Choroid plexus epithelial cell (primary cell): ENCODE results near the gene KIFC3.
"Not testable (repeated sequence)": the region's sequence is repeated elsewhere in the genome, so short reads cannot be mapped to it uniquely, and the experiment has no call there.

Experiments
- DNase-seq: peaks from one replicate; pipeline ENCODE4 v3.0.0-alpha.2; 2010; ENCODE audit warnings: low read depth
- H3K4me3 ChIP-seq: 2 replicates; pipeline ENCODE4 v1.5.1; 2011; ENCODE audit warnings: low read depth, mild to moderate bottlenecking, control low read depth, low read length, moderate library complexity
- TF ChIP-seq, protein P1 (sequence below): conservative IDR thresholded peaks from 2 replicates; pipeline ENCODE4 v1.5.1; 2011; ENCODE audit warnings: low read depth, mild to moderate bottlenecking, control low read depth, inconsistent platforms, low read length, moderate library complexity

Gene KIFC3

DNA sequence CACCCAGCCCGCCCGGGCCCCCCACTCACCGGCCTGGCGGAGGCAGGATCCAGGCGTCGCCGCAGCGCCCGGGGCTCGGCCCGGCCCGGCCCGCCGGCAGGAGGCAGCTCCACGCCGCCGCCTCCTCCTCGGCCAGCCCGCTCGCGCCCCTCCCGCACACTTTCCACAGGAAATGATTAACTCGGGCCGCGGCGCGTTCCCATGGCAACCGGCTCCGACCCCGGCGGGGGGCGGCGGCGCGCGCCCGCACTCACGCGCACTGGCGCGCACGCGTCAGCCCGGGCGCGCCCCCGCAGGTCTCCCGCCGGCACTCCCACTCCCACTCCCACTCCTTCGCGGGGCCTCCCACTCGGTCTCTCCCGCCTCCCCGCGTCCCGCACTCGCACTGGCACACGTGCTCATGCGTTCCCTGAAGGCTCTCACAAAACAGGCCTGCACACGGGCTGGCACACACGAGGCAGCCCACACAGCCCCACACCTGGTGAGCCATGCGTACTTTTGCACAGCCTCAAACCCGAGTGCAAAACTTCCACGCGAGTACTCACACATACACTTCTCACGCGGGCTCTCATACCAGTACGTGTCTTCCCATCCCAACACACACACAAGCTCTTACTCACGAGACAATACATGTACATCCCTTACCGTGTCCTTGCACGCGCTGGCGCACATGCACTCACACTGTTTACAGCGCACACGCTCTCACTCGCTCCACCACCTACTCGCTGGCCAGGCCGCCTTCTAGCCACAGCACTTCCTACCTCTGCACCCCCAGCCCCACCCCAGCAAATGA is at the start of gene KIFC3:
KIFC3 (minus strand) TSS at position 151 of the 793 bp plus-strand sequence. CDS start 4,248 bp downstream, outside the sequence.
- H3K4me3 ChIP-seq, result peak within 1 kb of the TSS; percentile 81
- TF ChIP-seq, protein P1, sequence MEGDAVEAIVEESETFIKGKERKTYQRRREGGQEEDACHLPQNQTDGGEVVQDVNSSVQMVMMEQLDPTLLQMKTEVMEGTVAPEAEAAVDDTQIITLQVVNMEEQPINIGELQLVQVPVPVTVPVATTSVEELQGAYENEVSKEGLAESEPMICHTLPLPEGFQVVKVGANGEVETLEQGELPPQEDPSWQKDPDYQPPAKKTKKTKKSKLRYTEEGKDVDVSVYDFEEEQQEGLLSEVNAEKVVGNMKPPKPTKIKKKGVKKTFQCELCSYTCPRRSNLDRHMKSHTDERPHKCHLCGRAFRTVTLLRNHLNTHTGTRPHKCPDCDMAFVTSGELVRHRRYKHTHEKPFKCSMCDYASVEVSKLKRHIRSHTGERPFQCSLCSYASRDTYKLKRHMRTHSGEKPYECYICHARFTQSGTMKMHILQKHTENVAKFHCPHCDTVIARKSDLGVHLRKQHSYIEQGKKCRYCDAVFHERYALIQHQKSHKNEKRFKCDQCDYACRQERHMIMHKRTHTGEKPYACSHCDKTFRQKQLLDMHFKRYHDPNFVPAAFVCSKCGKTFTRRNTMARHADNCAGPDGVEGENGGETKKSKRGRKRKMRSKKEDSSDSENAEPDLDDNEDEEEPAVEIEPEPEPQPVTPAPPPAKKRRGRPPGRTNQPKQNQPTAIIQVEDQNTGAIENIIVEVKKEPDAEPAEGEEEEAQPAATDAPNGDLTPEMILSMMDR, result no peak
- peak; percentile 85 for DNase-seq

DNA sequence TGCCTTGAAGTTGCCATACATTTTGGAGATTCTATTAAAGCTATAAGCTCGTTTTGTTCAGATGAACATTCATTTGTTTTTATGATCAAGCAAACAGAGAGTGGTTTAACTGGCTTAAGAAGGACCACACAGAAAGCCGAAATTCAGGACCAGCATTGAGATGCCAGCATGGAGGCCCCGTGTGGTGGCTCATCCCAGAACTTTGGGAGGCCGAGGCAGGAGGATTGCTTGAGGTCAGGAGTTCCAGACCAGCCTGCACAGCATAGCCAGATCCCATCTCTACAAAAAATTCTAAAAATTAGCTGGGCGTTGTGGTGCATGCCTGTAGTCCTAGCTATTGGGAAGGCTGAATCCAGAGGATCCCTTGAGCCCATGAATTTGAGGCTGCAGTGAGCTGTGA is 45.9 kb upstream of the KIFC3 start:
- TF ChIP-seq, protein P1, result no peak
- DNase-seq, result no peak

DNA sequence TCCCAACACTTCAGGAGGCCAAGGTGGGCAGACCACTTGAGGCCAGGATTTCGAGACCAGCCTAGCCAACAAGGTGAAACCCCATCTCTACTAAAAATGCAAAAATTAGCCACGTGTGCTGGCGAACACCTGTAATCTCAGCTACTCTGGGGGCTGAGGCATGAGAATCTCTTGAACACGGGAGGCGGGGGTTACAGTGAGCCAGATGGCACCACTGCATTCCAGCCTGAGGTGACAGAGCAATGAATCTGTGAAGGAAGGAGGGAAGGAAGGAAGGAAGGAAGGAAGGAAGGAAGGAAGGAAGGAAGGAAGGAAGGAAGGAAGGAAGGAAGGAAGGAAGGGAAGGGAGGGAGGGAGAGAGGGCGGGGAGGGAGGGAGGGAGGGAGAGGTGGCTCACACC is 44.6 kb upstream of the KIFC3 start:
- not testable (repeated sequence) for H3K4me3 ChIP-seq, DNase-seq

More for the DNA sequence above, 45.9 kb upstream of the KIFC3 start:
- H3K4me3 ChIP-seq, result no peak overlapping the region

DNA sequence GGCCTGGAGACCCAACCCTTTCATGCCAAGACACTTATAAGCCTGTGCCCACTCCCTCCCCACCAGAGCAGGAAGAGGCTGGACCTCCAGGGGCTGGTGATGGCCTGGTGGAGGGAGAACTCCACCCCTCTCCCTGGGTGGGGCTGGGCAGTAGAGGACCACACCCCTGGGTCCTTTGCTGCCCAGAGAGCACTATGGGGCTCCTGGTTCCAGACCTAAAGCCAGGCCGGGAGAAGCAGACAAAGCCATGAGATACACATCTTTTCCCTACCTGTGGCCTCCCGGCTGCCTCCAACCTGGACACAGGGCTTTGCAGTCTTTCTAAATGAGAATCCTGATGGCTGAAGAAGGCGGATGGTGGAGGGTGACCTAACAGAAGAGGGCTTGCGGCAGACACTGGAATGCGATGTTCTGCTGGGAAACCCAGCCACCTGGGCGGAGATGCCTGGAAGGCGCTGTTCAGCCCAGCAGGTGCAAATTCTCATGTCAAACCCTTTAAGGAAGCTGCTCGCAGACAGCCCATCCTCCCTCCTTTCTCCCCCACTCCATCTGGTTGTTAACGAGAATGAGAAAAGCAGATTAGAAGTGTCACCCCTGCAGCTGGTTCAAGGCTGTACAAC is 43.9 kb upstream of the KIFC3 start:
- peak; percentile 64 for DNase-seq
- TF ChIP-seq, protein P1, result no peak
- H3K4me3 ChIP-seq, result no peak overlapping the region

DNA sequence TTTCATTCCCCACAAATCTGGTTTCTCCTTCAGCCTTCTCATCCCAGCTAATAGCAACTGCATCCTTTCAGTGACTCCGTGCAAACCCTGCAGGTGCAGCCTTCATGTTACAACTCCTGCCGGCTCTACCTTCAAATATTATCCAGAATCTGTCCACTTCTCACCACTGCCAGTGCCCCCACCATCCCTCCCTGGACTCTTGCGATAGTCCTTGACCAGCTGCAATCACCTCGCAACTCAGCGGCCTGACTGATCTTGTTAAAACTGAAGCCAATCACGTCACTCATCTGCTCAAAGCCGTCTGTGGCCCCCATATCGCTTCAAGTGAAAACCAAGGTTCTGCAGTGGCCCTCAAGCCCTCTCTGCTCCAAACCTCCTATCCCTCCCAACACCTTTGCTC is 42.8 kb upstream of the KIFC3 start:
- TF ChIP-seq, protein P1, result no peak
- DNase-seq, result no peak
- no peak overlapping the region for H3K4me3 ChIP-seq

DNA sequence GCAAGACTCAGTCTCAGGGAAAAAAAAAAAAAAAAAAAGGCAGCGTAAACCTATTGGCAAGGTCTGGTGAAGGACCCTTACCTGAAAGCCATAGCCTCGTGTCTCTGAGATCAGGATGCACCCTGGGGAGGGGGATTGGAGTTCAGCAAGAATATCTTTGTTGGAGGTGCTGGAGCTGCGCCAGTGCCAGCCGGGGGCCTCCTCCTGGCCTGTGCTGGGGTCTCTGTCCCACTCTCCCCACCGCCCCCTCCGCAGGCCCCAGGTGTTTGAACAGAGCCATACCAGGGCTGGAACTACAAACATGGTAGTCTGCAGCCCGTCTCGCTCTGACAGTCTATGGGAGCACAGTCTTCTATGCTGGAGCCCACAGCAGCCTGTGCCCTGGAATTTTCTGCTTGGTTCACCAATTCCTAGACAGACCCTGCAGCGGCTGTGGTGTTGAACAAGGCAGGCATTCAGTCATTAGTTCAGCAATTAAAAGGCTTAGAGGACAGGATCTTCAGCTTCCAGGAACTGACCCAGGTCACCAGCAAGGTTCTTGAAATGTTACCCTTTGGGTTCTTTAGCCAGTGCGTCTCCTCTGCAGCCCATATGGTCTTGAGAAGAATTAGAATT is 42.2 kb upstream of the KIFC3 start:
- no peak for DNase-seq
- no peak overlapping the region for H3K4me3 ChIP-seq
- TF ChIP-seq, protein P1, result no peak

DNA sequence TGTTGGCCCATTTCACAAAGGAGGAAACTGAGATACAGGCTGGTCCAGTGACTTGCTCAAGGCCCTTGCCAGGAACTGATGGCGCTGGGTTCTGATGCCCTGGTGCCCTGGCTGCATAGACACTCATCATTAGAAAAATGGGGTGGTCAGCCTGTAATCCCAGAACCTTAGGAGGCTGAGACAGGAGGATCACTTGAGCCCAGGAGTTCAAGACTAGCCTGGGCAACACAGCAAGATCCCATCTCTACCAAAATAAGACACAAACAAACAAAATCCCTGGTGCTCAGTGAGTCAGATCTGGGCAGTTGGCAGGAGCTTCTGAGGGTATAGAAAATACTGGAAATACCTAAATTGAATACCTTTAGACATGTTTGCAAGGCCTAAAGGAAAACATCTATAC is 41.1 kb upstream of the KIFC3 start:
- H3K4me3 ChIP-seq, result no peak overlapping the region
- TF ChIP-seq, protein P1, result no peak
- no peak for DNase-seq
